ENCODE results near the gene BMF. TPM values are rescaled to one million over a fixed set of nuclear protein-coding genes. Genes with fewer than 3 reads are reported as not detected.

BMF gene
- total RNA-seq, 2 donors from 2014 or later = 4.3 to 16.1 TPM

DNA sequence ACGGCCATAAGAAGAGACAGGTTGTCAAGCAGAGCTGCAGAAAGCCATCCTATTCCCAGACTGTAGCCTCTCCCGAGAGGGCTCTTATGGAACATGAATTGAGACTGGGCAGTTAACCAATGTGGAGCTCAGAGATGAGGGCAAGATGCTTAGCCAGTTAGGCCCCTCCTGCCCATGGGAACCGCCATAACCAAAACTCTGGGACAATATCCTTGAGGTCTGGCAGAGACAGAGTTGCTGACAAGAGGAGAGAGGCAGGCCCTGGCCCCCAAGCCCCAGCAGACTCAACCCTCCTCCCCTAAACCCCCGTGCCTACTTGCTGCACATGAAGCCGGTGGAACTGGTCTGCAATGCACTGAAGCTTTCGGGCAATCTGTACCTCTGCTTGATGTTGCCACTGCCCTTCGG, 4.8 kb downstream of the BMF start:
- Histone ChIP-seq H3K36me3 (replicated peaks in 1 of 2; ENCODE audit: insufficient read depth in 1 of 2, low read depth in 2 of 2) (no peaks in the 10 kb centered on the region), H3K4me1 (peaks cover 97% of the 10 kb centered on the region), H3K4me3 (no peak overlapping the region), H3K27me3 (no peaks in the 10 kb centered on the region), H3K9me3 (no peaks in the 10 kb centered on the region), H3K27ac (peak overlapping the region; percentile 84 to 93 (median 92))
- TF ChIP-seq, protein P1, sequence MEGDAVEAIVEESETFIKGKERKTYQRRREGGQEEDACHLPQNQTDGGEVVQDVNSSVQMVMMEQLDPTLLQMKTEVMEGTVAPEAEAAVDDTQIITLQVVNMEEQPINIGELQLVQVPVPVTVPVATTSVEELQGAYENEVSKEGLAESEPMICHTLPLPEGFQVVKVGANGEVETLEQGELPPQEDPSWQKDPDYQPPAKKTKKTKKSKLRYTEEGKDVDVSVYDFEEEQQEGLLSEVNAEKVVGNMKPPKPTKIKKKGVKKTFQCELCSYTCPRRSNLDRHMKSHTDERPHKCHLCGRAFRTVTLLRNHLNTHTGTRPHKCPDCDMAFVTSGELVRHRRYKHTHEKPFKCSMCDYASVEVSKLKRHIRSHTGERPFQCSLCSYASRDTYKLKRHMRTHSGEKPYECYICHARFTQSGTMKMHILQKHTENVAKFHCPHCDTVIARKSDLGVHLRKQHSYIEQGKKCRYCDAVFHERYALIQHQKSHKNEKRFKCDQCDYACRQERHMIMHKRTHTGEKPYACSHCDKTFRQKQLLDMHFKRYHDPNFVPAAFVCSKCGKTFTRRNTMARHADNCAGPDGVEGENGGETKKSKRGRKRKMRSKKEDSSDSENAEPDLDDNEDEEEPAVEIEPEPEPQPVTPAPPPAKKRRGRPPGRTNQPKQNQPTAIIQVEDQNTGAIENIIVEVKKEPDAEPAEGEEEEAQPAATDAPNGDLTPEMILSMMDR (IDR thresholded peaks at IDR 0.05) = no peak
- TF ChIP-seq POLR2A (IDR thresholded peaks at IDR 0.05) = no peak
- no peak for DNase-seq
- ATAC-seq = no peak
- intact Hi-C loops (cut with DNase I) = no loop called here
- WGBS, 2 donors = 10 to 58% methylated on average over 3 to 7 of the region's 7 CpGs

DNA sequence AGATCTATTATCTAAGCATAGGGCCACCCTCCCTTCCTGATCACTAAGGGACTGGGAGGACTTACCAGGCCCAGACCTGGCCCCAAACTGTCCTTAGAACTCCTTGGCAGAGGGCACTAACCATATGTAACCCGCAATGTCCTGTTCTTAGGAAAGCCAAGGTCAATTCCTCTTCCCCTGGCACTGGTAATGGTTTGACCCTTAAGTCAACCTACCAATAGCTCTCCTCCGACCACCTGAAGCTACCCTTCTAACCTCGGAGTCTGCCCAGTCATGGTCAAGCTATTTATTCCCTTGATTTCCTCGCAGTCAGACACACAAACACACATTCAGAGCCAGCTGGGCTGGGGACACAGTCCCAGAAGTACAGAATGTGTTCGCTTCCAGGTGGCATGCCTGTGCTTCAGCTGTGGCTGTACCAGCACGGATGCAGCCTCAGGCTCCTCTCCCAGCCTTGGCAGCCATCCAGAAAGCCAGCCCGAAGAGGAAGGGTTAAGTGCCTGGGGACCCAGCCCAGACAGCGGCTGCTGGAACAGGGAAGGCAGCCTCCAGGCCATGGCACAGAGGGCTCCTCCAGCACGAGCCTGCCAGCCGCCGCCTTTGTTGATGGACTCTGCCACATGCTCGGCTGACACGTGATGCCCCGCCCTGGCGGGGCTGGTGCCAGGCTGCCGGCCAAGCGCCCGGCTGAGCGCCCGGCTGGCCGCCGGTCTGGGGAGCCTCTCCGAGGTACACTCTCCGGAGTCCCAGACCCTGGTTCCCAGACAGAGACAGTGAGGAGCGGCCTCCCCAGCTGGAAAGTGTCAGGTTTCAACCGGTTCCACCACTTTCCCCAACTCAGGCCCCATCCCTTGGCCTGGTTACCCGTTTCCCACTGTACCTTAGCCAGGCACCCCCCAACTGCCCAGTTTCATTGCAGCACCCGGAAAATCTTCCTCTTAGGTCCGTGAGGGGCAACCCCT, 5.5 kb downstream of the BMF start:
- Histone ChIP-seq H3K9me3 (no peaks in the 10 kb centered on the region), H3K36me3 (replicated peaks in 1 of 2; ENCODE audit: insufficient read depth in 1 of 2, low read depth in 2 of 2) (no peaks in the 10 kb centered on the region), H3K27ac (peak overlapping the region; percentile 84 to 93 (median 92)), H3K4me3 (no peak overlapping the region), H3K4me1 (peaks cover 100% of the 10 kb centered on the region), H3K27me3 (no peaks in the 10 kb centered on the region)
- DNase-seq (peak; percentile 91 to 95 (median 92)), ATAC-seq (peak; percentile 65)
- TF ChIP-seq, protein P1 (IDR thresholded peaks at IDR 0.05) = no peak
- TF ChIP-seq POLR2A (IDR thresholded peaks at IDR 0.05) = peak in 2 of 3 donors; percentile 36 to 40
- 9 to 11% methylated on average over 11 to 29 of the region's 29 CpGs for WGBS, 2 donors
- intact Hi-C loops (cut with DNase I) = no loop called here

DNA sequence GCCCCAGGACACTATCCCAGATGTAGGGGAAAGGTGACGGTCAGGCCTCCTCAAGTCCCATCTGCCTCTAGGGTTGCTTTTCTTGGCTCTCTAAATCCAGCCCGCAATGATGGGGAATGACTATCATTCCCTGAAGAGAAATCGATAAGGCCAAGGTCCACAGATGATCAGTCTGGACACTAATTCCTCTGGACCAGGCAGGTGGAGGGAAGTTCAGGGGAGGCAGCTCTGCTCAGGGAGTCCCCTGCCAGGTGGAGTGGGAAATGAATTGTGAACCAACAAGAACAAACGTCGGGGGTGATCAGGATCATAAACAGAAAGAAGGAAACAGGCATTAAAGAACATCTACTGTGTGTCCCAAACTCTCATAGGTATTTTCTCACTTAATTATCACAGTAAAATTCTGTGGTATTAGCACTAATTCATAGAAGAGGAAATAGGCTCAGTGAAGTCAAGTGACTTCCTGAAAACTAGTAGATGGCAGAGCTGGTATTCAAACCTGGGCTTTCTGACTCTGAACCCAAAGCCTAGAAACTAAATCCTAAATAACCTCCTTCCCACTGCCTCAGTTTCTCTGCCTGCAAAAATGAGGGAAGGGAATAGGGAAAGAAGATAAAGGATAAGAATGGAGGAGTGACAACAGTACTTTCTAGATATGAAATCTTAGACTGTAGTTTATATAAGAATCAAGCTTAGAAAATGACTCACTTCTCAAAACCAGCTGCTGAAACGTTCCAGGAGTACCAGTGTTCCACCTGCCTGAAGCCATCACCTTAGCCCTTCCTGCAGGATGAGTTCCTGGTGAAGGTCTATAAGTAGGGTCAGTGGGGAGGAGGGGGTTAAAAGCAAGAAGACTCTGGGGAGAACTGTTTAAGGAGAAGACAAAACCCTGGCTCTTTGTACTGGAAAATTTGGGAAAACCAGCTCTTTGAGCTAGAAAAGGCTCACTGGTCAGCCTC, 7.5 kb downstream of the BMF start:
- H3K27me3 ChIP-seq = no peaks in the 10 kb centered on the region
- H3K27ac ChIP-seq = peak overlapping the region; percentile 84 to 93 (median 88)
- DNase-seq = no peak
- H3K36me3 ChIP-seq (replicated peaks in 1 of 2; ENCODE audit: insufficient read depth in 1 of 2, low read depth in 2 of 2) = no peaks in the 10 kb centered on the region
- H3K4me3 ChIP-seq = no peak overlapping the region
- 39 to 42% methylated on average over 6 of the region's 6 CpGs for WGBS, 2 donors
- peaks cover 100% of the 10 kb centered on the region for H3K4me1 ChIP-seq
- TF ChIP-seq, protein P1 (IDR thresholded peaks at IDR 0.05) = no peak
- TF ChIP-seq POLR2A (IDR thresholded peaks at IDR 0.05) = no peak
- intact Hi-C loops (cut with DNase I) = no loop called here
- ATAC-seq = no peak
- no peaks in the 10 kb centered on the region for H3K9me3 ChIP-seq

DNA sequence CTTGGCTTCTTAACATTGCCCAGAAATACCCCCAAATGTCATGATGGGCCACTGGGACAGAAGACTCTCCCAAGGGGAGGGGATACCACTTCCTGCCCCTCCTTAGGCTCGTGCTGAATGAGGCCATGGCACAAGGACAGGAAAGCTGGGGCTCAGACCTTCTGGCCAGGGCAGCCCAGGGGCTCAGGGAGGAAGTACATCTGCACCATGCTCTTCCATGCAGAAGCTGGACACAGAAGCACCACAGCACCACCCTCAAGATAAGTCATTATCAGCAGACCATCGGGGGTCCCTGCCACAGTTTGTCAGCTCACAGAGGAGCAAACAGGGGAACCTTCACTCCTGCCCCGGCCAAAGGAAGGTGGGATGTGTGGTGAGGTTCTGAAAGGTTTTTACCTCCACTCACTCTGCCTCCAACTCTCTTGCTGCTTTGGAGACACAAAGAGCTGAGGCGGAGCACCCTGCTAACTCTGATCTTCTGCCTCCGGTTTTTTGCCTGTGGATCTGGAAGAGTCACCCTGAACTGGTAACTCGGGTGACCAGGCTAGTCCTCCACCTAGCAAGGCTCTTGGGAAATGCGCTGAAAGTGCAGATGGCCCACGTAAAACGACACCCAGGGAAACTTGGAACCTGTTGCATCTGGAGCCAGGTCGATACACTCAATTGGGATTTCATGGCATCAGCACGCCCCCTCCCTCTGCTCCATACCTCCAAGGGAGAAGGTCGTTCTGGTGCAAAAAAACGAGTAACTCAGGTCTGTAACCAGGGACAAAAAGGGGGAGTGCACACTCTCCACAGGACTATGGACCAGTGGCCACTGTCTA, 8.3 kb downstream of the BMF start:
- DNase-seq = peak; percentile 70 to 84 (median 82)
- Histone ChIP-seq H3K4me3 (no peak overlapping the region), H3K4me1 (peaks cover 99% of the 10 kb centered on the region), H3K27ac (peak overlapping the region; percentile 84 to 93 (median 88)), H3K27me3 (no peaks in the 10 kb centered on the region), H3K9me3 (no peaks in the 10 kb centered on the region), H3K36me3 (replicated peaks in 1 of 2; ENCODE audit: insufficient read depth in 1 of 2, low read depth in 2 of 2) (no peaks in the 10 kb centered on the region)
- intact Hi-C loops (cut with DNase I) = no loop called here
- peak in 2 of 3 donors; percentile 21 to 30 for TF ChIP-seq POLR2A (IDR thresholded peaks at IDR 0.05)
- TF ChIP-seq, protein P1 (IDR thresholded peaks at IDR 0.05) = peak in 1 of 7 experiments; percentile 5
- ATAC-seq = peak; percentile 1
- 53 to 58% methylated on average over 8 to 13 of the region's 13 CpGs for WGBS, 2 donors

Data from body of pancreas (tissue), 4 donors.